Esophagus muscularis mucosa (tissue), 4 donors: ENCODE data around the gene ATP8B2. TPM values are rescaled to one million over a fixed set of nuclear protein-coding genes. Genes with fewer than 3 reads are reported as not detected.

Source experiments
- DNase-seq: peaks from one replicate; pipeline ENCODE4 v3.0.0-alpha.2; 2017; ENCODE audit errors: extremely low spot score
- H3K27ac ChIP-seq, 4 donors: fragments of 200-600 bp; sonication (generic); replicated peaks in 1 of 4; 1 replicate in 3 of 4; 2 replicates in 1 of 4; pipeline ENCODE4 v1.5.1; 2016 to 2019; ENCODE audit warnings: mild to moderate bottlenecking in 1 of 4
- H3K27me3 ChIP-seq, 4 donors: fragments of 200-600 bp; sonication (generic); one replicate each; pipeline versions ENCODE4 v1.5.1 to v1.6.0; 2016 to 2019
- H3K36me3 ChIP-seq, 4 donors: fragments of 200-600 bp; sonication (generic); one replicate each; pipeline ENCODE4 v1.5.1; 2016 to 2019
- H3K4me1 ChIP-seq, 4 donors: fragments of 200-600 bp; sonication (generic); one replicate each; pipeline ENCODE4 v1.5.1; 2016 to 2019
- H3K4me3 ChIP-seq, 4 donors: fragments of 200-600 bp; sonication (generic); 1 replicate in 2 of 4; 2 replicates in 2 of 4; pipeline ENCODE4 v1.5.1; 2016 to 2019; ENCODE audit warnings: mild to moderate bottlenecking in 4 of 4, moderate library complexity in 1 of 4
- H3K9me3 ChIP-seq, 4 donors: fragments of 200-600 bp; sonication (generic); 1 replicate in 3 of 4; 2 replicates in 1 of 4; pipeline ENCODE4 v1.5.1; 2016 to 2019
- CTCF ChIP-seq, 3 experiments: fragments of 200-600 bp in 2 of 3; fragments of 450-650 bp in 1 of 3; sonication (generic) in 2 of 3; IDR thresholded peaks; one replicate each; pipeline ENCODE4 v1.5.1; 2017 to 2019; ENCODE audit warnings: antibody characterized with exemption in 3 of 3, mild to moderate bottlenecking in 2 of 3, moderate library complexity in 1 of 3
- EP300 ChIP-seq: sonication (generic); formaldehyde crosslinking; IDR thresholded peaks from one replicate; pipeline ENCODE4 v1.6.1; 2017; ENCODE audit warnings: antibody characterized with exemption
- POLR2A ChIP-seq: fragments of 450-650 bp; IDR thresholded peaks from one replicate; pipeline ENCODE4 v1.6.1; 2017; ENCODE audit warnings: antibody characterized with exemption, moderate library complexity, mild to moderate bottlenecking, low read depth
- POLR2AphosphoS5 ChIP-seq, 2 donors: sonication (generic); formaldehyde crosslinking; IDR thresholded peaks; one replicate each; pipeline ENCODE4 v1.6.1; 2017; ENCODE audit warnings: antibody characterized with exemption in 2 of 2
- WGBS: methylation state at CpG from one replicate; pipeline ENCODE4 v1.1.5; 2018; 5-methylcytosine and 5-hydroxymethylcytosine counted together
- intact Hi-C: fragments of 100-400 bp; cut with DNase I; formaldehyde crosslinking; loops from one replicate; pipeline ENCODE4 v1.15.1; 2023
- total RNA-seq, 4 donors: library from RNA; depleted of rRNA; stranded (reverse); fragments of >200 nt; gene quantifications; one replicate each; pipeline versions ENCODE4 v1.1.0 to v1.2.1, GENCODE V29; 2016

Gene ATP8B2
- total RNA-seq, 4 donors from 2014 or later = 108 to 178 (median 128) TPM

GRCh38 chr1:154330669-154331068 lies 5.3 kb downstream of the ATP8B2 start:
- intact Hi-C loops = loop anchor here (5.0 to 10.0 kb wide), 2 partner anchors 136 to 137 kb away; partner anchors contain the start of gene TPM3
- TF ChIP-seq CTCF (IDR thresholded peaks at IDR 0.05) (no peak), POLR2A (no peak), EP300 (no peak), POLR2AphosphoS5 (IDR thresholded peaks at IDR 0.05) (no peak)
- Histone ChIP-seq H3K27ac (peak overlapping the region; percentile 99 to 100 (median 99)), H3K4me3 (no peak overlapping the region), H3K36me3 (peaks cover 31 to 51% (median 45%) of the 10 kb centered on the region in 4 donors), H3K27me3 (no peaks in the 10 kb centered on the region), H3K9me3 (no peaks in the 10 kb centered on the region), H3K4me1 (peaks cover 36 to 79% (median 74%) of the 10 kb centered on the region in 4 donors)
- no peak for DNase-seq

- Histone ChIP-seq H3K4me3 (peak overlapping the region in 1 of 4 donors; percentile 4), H3K27ac (peak overlapping the region; percentile 81 to 100 (median 90)), H3K9me3 (no peaks in the 10 kb centered on the region), H3K36me3 (peaks cover 58 to 88% (median 74%) of the 10 kb centered on the region in 4 donors), H3K4me1 (peaks cover 8 to 47% (median 46%) of the 10 kb centered on the region in 4 donors), H3K27me3 (no peaks in the 10 kb centered on the region)
- DNase-seq = no peak
- intact Hi-C loops = loop anchor here (5.0 to 10.0 kb wide), 2 partner anchors 133 to 140 kb away; partner anchors contain the start of gene TPM3
- TF ChIP-seq POLR2A (no peak), CTCF (IDR thresholded peaks at IDR 0.05) (no peak), POLR2AphosphoS5 (IDR thresholded peaks at IDR 0.05) (no peak), EP300 (no peak)
- WGBS = 70% methylated on average over 13 of the region's 13 CpGs
Measured at GRCh38 chr1:154334079-154335024, 9.0 kb downstream of the ATP8B2 start.

- no peak for TF ChIP-seq POLR2A
- TF ChIP-seq POLR2AphosphoS5 (IDR thresholded peaks at IDR 0.05) = peak; percentile 55 to 71
- TF ChIP-seq EP300 = no peak
- TF ChIP-seq CTCF (IDR thresholded peaks at IDR 0.05) = peak; percentile 88 to 93 (median 91)
- H3K27ac ChIP-seq = peak overlapping the region; percentile 81 to 100 (median 90)
- intact Hi-C loops = loop anchor here (10.0 kb wide), 1 partner anchor 140 kb away; the partner anchor contains the start of gene TPM3
- no peaks in the 10 kb centered on the region for H3K27me3 ChIP-seq
- no peaks in the 10 kb centered on the region for H3K9me3 ChIP-seq
- H3K4me1 ChIP-seq = peaks cover 8 to 39% (median 38%) of the 10 kb centered on the region in 4 donors
- DNase-seq = peak; percentile 96
- peaks cover 66 to 94% (median 82%) of the 10 kb centered on the region in 4 donors for H3K36me3 ChIP-seq
- H3K4me3 ChIP-seq = no peak overlapping the region
- 42% methylated on average over 10 of the region's 11 CpGs for WGBS
Measured at GRCh38 chr1:154335025-154335714, 9.8 kb downstream of the ATP8B2 start.

- intact Hi-C loops = loop anchor here (10.0 kb wide), 1 partner anchor 143 kb away; the partner anchor contains the start of gene TPM3
- Histone ChIP-seq H3K27me3 (no peaks in the 10 kb centered on the region), H3K4me1 (peaks cover 8 to 33% (median 31%) of the 10 kb centered on the region in 4 donors), H3K4me3 (no peak overlapping the region), H3K27ac (peak overlapping the region in 1 of 4 donors; percentile 4), H3K9me3 (no peaks in the 10 kb centered on the region), H3K36me3 (peaks cover 69 to 94% (median 82%) of the 10 kb centered on the region in 4 donors)
- TF ChIP-seq POLR2A (no peak), EP300 (no peak), CTCF (IDR thresholded peaks at IDR 0.05) (no peak), POLR2AphosphoS5 (IDR thresholded peaks at IDR 0.05) (no peak)
- no peak for DNase-seq
- 87% methylated on average over 8 of the region's 8 CpGs for WGBS
Measured at GRCh38 chr1:154337253-154337894, 12.0 kb downstream of the ATP8B2 start.
